ENCODE results near the gene PTGFRN. TPM values are rescaled to one million over a fixed set of nuclear protein-coding genes. Genes with fewer than 3 reads are reported as not detected.

The PTGFRN gene
- total and polyA plus RNA-seq, 2 of the 13 experiments (the other 11 are each of a cell fraction or from before 2014, with no cell fraction given), result 3.3 to 11.3 TPM

DNA sequence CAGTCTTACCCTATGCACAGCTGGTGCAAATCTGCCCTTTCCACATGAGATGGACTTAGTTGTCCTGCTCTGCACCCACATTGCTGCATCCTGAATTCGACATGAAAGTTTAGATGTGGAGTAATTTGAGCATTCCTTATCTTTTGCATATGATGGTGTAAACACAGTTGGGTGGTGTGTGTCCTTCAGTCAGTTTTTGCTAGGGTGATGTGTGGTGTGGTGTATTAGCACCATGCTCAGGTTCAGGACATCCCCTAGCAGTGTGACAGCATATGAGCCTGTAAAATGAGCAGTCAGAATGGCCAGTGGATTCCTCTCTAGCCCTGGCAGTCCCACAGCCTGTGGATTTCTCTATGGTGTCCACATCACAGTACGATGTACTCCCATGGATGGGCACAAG, 49.3 kb downstream of the PTGFRN start (continued):
- TF ChIP-seq, protein P1, sequence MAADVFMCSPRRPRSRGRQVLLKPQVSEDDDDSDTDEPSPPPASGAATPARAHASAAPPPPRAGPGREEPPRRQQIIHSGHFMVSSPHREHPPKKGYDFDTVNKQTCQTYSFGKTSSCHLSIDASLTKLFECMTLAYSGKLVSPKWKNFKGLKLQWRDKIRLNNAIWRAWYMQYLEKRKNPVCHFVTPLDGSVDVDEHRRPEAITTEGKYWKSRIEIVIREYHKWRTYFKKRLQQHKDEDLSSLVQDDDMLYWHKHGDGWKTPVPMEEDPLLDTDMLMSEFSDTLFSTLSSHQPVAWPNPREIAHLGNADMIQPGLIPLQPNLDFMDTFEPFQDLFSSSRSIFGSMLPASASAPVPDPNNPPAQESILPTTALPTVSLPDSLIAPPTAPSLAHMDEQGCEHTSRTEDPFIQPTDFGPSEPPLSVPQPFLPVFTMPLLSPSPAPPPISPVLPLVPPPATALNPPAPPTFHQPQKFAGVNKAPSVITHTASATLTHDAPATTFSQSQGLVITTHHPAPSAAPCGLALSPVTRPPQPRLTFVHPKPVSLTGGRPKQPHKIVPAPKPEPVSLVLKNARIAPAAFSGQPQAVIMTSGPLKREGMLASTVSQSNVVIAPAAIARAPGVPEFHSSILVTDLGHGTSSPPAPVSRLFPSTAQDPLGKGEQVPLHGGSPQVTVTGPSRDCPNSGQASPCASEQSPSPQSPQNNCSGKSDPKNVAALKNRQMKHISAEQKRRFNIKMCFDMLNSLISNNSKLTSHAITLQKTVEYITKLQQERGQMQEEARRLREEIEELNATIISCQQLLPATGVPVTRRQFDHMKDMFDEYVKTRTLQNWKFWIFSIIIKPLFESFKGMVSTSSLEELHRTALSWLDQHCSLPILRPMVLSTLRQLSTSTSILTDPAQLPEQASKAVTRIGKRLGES (CRISPR knock-in tag; IDR thresholded peaks at IDR 0.05; ENCODE audit: borderline replicate concordance), result no peak

DNA sequence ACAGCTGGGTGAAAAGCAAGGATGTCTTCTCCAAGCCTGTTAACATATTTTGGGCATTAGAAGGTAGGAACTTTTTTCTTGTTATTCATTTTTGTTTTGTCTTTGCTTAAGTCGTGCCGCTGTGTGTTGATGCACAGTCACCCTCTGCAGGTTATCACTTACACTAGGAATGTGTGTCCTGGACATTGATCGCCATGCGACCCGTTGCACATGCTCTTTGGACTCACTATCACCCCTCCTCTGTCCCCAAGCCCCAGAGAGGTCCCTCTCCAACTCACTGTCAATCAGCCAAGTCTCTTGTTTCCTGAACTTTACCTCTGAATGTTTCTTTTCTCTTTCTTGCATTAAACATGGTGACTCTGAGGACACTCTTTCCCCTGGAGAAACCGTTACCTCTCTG, 51.9 kb downstream of the PTGFRN start:
- no peak overlapping the region for H3K4me3 ChIP-seq (replicated peaks in 1 of 3; ENCODE audit: insufficient read depth in 1 of 3, low read depth in 2 of 3, low read length in 3 of 3)
- H3K4me2 ChIP-seq (ENCODE audit: low read depth, low read length), result no peak overlapping the region
- no peaks in the 10 kb centered on the region; a peak in 1 of 5 replicates for H3K36me3 ChIP-seq (replicated peaks in 1 of 2; ENCODE audit: control insufficient read depth in 1 of 2, insufficient read depth in 2 of 2, low read length in 2 of 2)
- WGBS (ENCODE audit: low lambda C conversion rate), result 43% methylated on average over 6 of the region's 6 CpGs
- intact Hi-C loops (cut with micrococcal nuclease; ENCODE audit: unreplicated experiment), result no loop called here
- BruUV-seq (replicated peaks), result no TSS peak
- peaks cover 9% of the 10 kb centered on the region for H3K4me1 ChIP-seq (ENCODE audit: insufficient read depth, low read length)
- no peaks in the 10 kb centered on the region for H3K79me2 ChIP-seq (ENCODE audit: insufficient read depth, low read length)
- in situ Hi-C loops (cut with HindIII; ENCODE audit: extremely low pct_ligation_motif_present, low pct_unique_long_range_greater_than_20kb), result no loop called here
- H4K20me1 ChIP-seq (ENCODE audit: insufficient read depth, low read length), result no peaks in the 10 kb centered on the region
- CTCF ChIA-PET (ENCODE audit: low intra/inter-chr PET ratio, low total read pairs), result no interaction called here
- no peak overlapping the region for H2AFZ ChIP-seq (ENCODE audit: low read length)
- no peak for DNase-seq (ENCODE audit: low spot score)
- POLR2A ChIA-PET, result no interaction called here
- H3K27ac ChIP-seq (ENCODE audit: extremely low read length, insufficient read depth, low read length), result no peak overlapping the region
- FAIRE-seq, result no peak
- no peaks in the 10 kb centered on the region; a peak in 1 of 5 replicates for H3K27me3 ChIP-seq (ENCODE audit: control insufficient read depth in 1 of 2, insufficient read depth in 2 of 2, low read length in 2 of 2)
- H3K9ac ChIP-seq (ENCODE audit: insufficient read depth, low read depth, low read length), result no peak overlapping the region
- peak; percentile 79 for ATAC-seq
- H3K9me3 ChIP-seq (ENCODE audit: low read length), result no peaks in the 10 kb centered on the region
- TF ChIP-seq SIN3B (IDR thresholded peaks at IDR 0.05; ENCODE audit: low read length) (no peak), KLF9 (CRISPR knock-in tag; IDR thresholded peaks at IDR 0.05; ENCODE audit: low read depth) (no peak), NCOR1 (IDR thresholded peaks at IDR 0.05; ENCODE audit: borderline replicate concordance, low read length) (peak; percentile 27; the same call in 1 of the 2 replicates), NBN (conservative IDR thresholded peaks at IDR 0.05) (no peak), ZSCAN12 (CRISPR knock-in tag; IDR thresholded peaks at IDR 0.05) (no peak), TP53 (CRISPR knock-in tag; conservative IDR thresholded peaks at IDR 0.05) (no peak), ZNF446 (CRISPR knock-in tag; IDR thresholded peaks at IDR 0.05) (no peak), ZNF10 (CRISPR knock-in tag; IDR thresholded peaks at IDR 0.05; ENCODE audit: borderline replicate concordance, low read depth) (no peak), ONECUT2 (CRISPR knock-in tag; IDR thresholded peaks at IDR 0.05) (no peak), ZFP1 (CRISPR knock-in tag; IDR thresholded peaks at IDR 0.05) (no peak), HDAC1 (CRISPR knock-in tag; IDR thresholded peaks at IDR 0.05) (no peak), NFKB2 (CRISPR knock-in tag; IDR thresholded peaks at IDR 0.05; ENCODE audit: borderline replicate concordance) (no peak), POLR2A (IDR thresholded peaks at IDR 0.05; ENCODE audit: insufficient read depth in 1 of 2, low read depth in 2 of 2, low read length in 2 of 2) (no peak), CEBPG (CRISPR knock-in tag; IDR thresholded peaks at IDR 0.05) (no peak), HNF4A (CRISPR knock-in tag; IDR thresholded peaks at IDR 0.05) (peak; percentile 64), ZNF644 (CRISPR knock-in tag; IDR thresholded peaks at IDR 0.05; ENCODE audit: low read depth) (no peak), TEAD3 (CRISPR knock-in tag; optimal IDR thresholded peaks at IDR 0.05; ENCODE audit: borderline replicate concordance) (peak; percentile 24), KDM2A (CRISPR knock-in tag; IDR thresholded peaks at IDR 0.05; ENCODE audit: borderline replicate concordance, low read depth) (no peak), YEATS2 (CRISPR knock-in tag; IDR thresholded peaks at IDR 0.05; ENCODE audit: borderline replicate concordance) (no peak)
- TF ChIP-seq, protein P2, sequence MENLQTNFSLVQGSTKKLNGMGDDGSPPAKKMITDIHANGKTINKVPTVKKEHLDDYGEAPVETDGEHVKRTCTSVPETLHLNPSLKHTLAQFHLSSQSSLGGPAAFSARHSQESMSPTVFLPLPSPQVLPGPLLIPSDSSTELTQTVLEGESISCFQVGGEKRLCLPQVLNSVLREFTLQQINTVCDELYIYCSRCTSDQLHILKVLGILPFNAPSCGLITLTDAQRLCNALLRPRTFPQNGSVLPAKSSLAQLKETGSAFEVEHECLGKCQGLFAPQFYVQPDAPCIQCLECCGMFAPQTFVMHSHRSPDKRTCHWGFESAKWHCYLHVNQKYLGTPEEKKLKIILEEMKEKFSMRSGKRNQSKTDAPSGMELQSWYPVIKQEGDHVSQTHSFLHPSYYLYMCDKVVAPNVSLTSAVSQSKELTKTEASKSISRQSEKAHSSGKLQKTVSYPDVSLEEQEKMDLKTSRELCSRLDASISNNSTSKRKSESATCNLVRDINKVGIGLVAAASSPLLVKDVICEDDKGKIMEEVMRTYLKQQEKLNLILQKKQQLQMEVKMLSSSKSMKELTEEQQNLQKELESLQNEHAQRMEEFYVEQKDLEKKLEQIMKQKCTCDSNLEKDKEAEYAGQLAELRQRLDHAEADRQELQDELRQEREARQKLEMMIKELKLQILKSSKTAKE (CRISPR knock-in tag; IDR thresholded peaks at IDR 0.05; ENCODE audit: borderline replicate concordance), result no peak
- TF ChIP-seq, protein P3, sequence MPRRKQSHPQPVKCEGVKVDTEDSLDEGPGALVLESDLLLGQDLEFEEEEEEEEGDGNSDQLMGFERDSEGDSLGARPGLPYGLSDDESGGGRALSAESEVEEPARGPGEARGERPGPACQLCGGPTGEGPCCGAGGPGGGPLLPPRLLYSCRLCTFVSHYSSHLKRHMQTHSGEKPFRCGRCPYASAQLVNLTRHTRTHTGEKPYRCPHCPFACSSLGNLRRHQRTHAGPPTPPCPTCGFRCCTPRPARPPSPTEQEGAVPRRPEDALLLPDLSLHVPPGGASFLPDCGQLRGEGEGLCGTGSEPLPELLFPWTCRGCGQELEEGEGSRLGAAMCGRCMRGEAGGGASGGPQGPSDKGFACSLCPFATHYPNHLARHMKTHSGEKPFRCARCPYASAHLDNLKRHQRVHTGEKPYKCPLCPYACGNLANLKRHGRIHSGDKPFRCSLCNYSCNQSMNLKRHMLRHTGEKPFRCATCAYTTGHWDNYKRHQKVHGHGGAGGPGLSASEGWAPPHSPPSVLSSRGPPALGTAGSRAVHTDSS (CRISPR knock-in tag; conservative IDR thresholded peaks at IDR 0.05), result no peak

Measured in HepG2 (cell line).